K562 (cell line): Measurements from ENCODE around the gene CEBPA.

ENCODE experiments used
- JUN ChIP-seq, 2 experiments: sonication (generic) in 1 of 2; formaldehyde crosslinking in 1 of 2; IDR thresholded peaks; 2 replicates each; pipeline versions ENCODE4 v1.6.1 to v1.8.0; 2012 to 2022; ENCODE audit warnings: borderline replicate concordance in 2 of 2, mild to moderate bottlenecking in 2 of 2, improper control_type of control experiment in 1 of 2, low read depth in 1 of 2, low read length in 1 of 2, missing genetic modification reagents in 1 of 2
- RCOR1 ChIP-seq, 2 experiments: IDR thresholded peaks; 2 replicates each; pipeline ENCODE4 v1.6.1; 2012; ENCODE audit warnings: low read depth in 2 of 2, low read length in 2 of 2, borderline replicate concordance in 1 of 2, improper control_type of control experiment in 1 of 2

DNA sequence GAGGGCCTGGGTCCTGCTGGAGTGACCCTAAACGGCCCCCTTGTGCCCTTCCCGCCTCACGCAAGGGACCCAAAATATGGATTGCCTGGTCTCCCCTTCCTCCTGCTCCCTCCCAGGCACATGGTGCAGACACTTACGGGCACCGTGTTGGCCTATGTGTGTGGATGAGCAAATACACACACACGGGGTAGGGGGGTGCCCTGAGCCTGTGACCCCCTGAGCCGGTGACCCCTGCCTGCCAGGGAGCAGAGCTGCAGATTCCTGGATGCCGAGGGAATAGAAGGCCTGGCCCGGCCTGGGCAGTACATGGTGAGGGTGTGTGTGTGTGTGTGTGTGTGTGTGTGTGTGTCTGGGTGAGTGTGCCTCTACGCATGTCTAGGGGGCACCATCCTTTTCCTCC is 33.3 kb downstream of the CEBPA start:
- no peak for TF ChIP-seq RCOR1 (IDR thresholded peaks at IDR 0.05; ENCODE audit: borderline replicate concordance in 1 of 2, low read depth in 2 of 2, low read length in 2 of 2)
- TF ChIP-seq JUN (IDR thresholded peaks at IDR 0.05; ENCODE audit: borderline replicate concordance, low read depth, low read length) = no peak
- TF ChIP-seq JUN (CRISPR knock-in tag; IDR thresholded peaks at IDR 0.05; ENCODE audit: borderline replicate concordance) = no peak
